HG02623 (cell line): ENCODE results near the gene LMX1B.
"Not testable (repeated sequence)": the region's sequence is repeated elsewhere in the genome, so short reads cannot be mapped to it uniquely, and the experiment has no call there.

ENCODE experiments used
- ATAC-seq: cut with Tn5 transposase; IDR thresholded peaks from one replicate; pipeline ENCODE4 v1.9.1; 2021; ENCODE audit warnings: moderate library complexity; ENCODE audit not compliant: unreplicated experiment

The LMX1B gene

DNA sequence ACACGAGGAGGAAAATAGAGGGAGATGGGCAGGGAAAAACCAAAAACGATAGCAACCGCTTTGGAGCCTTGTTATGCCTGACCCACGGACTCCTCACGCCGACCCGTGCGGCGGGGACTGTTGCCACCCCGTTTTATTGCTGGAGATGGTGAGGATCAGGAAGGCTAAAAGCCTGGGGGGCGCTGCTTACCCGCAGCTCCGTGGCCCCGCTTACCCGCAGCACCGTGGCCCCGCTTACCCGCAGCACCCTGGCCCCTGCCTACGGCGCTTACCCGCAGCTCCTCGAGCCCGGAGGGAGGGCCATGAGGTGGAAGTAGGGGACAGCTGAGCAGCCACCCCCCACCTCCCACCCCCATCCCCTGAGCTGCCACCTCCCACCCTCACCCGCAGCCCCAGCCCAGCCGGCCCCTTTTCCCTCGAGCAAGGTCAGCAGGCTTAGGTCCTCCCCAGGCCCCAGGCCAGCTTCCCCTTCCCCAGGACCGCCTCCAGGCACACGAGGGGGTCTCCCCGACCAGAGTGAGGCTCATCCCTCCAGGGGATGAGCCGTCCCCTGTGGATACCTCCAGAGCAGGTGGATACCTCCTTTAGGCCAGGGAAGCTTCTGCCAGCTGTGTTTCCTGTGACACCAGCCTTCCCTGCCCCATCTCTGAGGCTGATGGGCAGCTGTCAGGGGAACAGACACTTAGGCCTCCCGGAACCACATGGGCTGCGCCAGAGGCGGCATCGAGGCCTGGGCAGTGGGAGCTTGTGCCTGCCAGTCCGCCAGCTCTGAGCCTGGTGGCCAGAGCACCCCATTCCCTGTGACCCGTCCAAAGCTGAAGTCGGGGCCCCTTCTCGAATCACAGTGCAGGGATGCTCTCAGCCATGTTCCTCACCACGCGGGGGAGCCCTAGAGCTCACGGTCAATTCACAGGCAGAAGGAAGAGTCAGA lies 92.3 kb downstream of the LMX1B start:
- no peak for ATAC-seq

DNA sequence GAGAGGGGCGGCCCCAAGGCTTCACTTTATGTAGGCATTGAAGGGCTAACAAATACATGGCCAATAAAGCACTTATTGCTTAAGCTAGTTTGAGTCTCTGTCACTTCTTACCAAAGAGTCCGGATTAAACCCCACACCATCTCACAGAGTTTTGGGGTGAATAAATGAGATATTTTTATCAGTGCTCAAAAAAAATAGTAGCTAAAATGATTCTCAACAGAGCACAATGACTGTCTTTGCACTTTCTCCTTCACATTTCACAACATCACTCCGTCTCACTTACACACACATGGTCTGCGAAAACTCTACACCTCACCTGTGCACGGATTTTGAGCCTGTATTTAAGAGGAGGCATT lies 92.9 kb downstream of the LMX1B start:
- no peak for ATAC-seq

DNA sequence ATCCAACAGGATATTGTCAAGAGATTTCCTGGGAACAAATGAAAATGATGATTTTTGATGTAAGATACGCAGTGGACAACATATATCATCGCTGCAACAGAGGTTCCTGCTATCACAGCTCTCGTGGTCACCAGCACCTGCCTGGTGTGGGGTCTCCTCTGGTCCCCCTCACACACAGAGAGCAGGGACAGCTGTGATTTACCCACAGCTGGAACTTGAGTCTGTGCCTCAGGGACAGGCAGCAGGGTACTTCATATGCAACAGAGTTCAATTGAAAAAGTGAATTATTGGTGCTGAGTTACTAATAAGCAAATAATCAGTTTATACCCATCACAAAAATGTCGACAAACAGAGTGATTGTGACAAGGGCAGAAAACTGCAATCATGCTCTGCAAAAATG lies 93.4 kb downstream of the LMX1B start:
- ATAC-seq: no peak

DNA sequence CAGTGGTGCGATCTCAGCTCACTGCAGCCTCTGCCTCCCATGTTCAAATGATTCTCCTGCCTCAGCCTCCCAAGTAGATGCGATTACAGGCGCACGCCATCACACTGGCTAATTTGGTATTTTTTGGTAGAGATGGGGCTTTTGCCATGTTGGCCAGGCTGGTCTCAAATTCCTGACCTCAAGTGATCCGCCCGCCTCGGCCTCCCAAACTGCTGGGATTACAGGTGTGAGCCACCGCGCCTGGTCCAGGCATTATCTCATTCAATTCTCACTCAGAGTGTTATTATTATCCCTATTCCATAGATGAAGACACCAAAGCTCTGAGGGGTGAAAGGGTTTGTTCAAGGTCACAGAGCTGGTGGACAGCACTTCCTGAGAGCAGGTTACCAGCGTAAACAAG lies 94.0 kb downstream of the LMX1B start:
- ATAC-seq: not testable (repeated sequence)

DNA sequence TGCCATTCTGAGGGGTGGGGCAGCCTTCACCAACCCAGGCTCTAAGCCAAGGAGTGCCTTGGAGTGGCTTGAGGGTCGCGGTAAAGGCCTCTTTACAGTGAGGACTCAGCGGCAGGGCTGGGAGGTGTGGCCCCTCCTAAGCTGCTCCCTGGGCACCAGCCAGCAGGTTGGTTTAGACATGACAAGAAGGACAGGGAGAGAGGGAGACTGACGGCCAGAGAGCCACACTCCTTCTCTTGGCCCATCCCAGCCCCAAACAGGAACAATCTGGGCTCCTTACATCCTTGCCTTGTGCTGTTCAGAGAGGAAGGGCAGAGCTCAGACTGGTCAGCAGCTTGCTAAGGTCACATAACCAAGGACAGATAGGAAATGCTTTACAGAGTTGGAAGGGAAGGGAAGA lies 94.5 kb downstream of the LMX1B start:
- ATAC-seq: no peak

DNA sequence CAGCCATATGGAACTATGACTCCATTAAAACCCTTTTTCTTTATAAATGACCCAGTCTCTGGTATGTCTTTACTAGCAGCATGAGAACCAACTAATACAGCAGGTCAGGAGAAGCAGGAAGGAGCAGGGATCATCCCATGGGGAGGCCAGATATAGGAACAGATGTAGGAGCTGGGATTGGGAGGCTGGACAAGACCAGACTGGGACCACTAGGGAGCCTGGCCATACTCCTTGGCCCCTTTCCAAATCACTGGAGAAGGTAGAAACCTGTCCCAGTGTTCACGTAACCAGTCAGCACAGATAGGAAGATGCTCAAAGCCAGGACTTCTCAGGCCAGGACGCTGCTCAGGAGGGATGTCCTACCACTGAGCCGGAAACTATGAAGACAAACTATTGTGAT lies 95.5 kb downstream of the LMX1B start:
- ATAC-seq: no peak

DNA sequence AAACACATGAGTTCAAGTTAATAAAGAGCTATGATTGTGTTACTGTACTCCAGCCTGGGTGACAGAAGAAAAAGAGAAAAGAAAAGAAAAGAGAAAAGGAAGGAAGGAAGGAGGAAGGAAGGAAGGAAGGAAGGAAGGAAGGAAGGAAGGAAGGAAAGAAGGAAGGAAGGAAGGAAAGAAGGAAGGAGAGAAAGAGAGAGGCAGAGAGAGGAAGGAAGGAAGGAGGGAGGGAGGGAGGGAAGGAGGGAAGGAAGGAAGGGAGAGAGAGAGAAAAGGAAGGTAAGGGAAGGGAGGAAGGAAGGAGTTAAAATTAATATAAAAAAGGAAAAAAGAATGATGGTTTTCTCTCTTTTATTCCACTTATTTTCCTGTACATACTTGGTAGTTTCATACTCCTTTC lies 101.7 kb downstream of the LMX1B start:
- no peak for ATAC-seq

DNA sequence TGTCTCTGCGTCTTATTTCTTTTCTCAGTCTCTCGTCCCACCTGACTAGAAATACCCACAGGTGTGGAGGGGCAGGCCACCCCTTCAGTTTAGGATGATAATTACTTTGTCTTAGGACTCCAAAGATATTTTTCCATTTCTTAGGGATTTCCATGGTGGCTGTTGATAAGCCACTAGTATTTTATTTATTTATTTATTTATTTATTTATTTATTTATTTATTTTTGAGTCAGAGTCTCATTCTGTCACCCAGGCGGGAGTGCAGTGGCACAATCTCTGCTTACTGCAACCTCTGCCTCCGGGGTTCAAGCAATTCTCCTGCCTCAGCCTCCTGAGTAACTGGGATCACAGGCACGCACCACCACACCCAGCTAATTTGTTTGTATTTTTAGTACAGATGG lies 103.7 kb downstream of the LMX1B start:
- ATAC-seq: not testable (repeated sequence)

DNA sequence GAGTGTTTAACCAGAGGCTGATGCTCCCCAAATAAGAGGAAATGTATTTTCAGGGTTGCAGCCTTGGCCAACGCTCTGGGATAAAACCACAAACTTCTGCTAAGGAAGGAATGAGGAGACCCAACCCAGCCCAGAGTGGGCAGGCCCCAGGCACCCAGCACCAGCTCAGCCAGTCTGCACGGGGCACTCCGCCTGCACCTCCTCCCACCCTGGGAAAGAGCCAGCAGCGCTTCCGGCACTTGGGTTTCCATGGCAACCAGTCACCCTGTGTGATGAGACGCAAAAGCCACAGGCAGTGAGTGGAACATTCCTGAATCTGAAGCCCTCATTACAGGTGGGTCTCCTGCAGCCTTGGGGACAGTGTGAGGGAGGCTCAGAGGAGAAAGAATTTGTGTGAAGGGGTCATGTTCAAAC lies 105.9 kb downstream of the LMX1B start:
- ATAC-seq: peak; percentile 38

DNA sequence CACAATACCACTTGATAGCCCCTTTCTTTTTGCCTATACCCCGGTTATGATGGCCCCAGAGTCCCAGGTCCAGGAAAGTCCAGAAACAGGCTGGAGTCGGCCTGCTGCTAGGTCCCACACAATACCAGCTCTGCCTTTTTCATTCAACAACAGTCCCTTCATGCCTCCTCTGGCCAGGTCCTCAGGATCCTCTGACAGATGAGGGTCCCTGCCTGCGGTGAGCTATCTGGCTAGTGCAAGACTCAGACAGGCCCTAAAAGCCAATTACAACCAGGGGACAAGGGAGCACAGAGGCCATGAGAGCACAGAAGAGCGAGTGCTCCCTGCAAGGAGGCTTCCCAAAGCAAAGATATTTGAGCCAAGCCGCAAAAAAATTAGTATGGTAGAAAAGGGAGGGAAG lies 106.3 kb downstream of the LMX1B start:
- ATAC-seq: no peak

DNA sequence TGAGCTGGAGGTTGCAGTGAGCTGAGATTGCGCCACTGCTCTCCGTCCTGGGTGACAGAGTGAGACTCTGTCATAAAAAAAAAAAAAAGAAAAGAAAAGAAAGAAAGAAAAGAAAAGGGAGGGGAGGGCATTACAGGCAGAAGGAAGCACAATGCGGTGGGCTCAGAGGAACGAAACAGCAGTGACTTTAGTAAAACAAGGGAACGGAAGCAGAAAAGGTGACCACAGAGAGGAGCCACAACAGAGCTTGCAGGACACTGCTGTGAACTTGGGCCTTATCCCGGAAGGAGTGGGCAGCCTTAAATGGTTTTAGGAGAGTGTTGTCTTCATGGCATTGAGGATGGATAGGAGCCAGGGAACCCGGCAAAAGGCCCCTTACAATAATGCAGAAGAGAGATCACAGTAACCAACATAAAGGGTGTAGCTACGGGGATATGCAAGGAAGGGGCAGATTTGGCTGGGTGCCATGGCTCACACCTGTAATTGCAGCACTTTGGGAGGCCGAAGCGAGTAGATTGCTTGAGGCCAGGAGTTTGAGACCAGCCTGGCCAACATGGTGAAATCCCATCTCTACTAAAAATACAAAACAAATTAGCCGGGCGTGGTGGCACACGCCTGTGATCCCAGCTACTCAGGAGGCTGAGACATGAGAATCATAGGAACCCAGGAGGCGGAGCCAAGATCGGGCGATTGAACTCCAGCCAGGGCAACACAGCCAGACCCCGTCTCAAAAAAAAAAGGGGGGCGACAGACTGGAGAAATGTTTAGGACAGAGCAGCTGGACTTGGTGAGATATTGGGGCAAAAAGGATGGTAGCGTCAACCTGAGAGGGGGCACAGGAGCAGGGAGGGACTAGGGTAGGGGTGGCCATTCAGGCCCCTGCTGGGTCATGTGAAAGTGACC lies 107.2 kb downstream of the LMX1B start:
- ATAC-seq: no peak

DNA sequence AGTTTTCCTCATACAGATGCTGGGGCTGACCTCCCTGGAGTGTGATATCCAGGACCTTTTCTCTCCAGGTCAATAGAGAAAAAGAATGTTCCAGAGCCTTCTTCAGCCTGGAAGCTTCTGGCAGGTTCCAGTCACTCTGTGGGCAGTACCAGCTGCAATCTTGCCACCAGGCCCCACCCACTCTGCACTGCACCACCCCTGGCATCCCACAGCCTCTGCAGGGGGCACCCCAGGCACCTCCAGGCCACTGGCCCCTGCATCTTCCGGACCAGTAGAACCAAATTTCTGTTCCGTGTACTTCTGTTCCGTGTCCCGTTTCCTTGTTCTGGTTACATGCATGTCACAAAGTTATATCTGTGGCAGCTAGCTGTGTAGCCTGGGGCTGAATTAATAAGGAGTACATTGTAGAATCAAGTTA lies 107.8 kb downstream of the LMX1B start:
- ATAC-seq: no peak

DNA sequence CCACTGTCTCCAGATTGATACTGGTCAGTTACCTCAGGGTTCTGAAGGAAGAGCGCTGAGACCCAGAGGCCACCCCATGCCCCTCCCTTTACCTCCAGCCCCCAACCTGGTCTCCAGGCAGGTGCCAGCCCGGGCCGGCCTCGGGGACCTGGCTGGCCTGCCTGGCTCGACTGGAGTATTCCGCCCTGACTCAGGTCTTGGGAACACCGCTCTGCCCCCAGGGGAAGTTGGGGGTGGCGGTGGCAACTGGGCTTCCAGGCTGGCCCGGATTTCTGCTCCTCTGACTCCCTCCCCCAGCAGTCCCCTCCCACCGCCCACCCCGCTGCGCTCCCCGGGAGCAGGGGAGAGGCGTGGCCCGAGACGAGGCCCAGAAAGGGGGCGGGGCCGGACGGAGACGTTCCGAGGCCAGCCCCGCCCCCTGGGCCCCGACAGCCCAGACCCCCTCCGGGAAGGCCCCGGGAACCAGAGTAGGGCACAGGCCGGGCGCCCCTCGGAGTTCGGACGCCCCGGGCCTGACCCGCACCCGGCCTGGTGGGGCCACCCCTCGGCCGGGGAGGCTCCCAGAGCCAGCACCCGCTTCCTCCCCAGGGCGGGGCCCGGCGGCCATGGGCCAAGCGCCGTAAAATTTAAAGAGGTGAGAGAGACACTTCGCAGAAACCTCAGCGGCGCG lies 108.7 kb downstream of the LMX1B start:
- peak; percentile 66 for ATAC-seq

DNA sequence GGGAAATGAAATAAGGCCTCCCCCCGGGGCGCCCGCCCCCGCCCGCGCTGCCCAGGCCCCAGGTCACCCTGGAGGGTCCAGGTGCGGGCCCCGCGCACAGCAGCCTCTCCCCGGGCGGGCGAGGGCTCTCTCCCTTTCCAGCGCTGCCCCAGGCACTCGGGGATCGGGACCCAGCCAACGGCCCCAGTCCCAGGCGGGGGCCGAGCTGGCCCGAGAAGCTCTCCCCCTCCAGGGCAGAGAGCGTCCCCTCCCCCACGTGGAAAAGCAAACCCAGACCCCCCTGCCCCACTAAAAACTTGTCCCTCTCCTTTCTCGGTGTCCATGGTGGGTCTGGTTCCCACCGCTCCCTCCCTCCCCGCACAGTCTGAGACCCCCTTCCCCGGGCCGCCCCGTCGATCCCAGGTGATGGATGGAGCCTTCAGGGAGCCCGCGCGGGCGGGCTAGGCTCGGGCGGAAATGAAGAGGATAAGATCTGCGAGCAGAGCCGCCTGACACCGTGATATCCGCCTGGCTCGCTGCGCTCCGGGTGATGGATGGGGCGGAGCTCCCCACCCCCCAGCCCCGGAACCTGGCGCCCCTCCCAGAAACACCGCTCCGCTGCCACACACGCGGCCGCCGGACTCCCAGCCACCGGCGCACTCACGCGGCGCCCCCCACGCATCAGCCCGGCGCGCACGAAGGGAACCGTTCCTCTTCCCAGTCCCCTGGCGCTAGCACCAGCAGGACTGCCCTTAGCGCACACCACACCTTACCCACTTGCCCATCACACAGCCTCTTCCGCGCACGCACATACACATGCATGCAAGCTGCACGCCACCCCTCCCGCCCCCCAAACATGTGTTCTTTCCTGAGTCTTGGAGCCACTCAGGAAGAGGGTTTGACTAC lies 109.4 kb downstream of the LMX1B start:
- ATAC-seq: peak; percentile 36

DNA sequence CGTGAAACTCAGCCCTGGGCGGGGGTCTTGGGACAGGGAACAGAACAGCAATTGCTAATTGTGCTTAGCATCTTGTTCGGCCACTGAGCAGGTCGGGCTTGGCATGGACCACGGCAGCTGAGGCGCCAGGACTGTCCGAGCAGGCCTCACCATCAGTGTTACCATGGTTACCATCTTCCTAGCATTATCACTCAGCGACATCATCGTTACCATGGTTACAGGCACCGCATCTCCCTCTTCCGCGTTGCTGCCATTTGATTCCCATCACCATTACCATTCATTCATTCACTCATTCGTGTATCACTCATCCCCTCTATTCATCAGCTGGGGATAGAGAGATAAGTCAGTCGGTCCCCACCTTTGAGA lies 110.1 kb downstream of the LMX1B start:
- no peak for ATAC-seq

DNA sequence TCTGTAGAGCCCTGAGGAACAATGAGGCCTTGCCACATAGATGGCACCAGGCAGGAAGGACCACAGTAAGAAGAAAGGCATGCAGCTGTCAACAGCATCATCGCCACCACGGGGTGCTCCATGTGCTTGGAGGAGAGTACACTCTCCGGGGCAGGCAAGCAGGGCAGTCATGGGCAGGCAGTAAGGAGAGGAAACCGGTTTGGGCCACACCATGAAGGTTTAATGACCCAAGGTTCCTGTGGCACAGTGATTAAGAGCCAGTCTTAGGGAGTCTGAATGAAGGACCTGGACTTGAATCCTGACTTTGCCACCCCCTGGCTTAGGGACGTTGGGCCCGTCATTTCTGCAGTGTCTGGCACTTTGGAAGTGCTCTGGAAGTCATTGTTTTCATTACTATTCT lies 110.5 kb downstream of the LMX1B start:
- no peak for ATAC-seq

DNA sequence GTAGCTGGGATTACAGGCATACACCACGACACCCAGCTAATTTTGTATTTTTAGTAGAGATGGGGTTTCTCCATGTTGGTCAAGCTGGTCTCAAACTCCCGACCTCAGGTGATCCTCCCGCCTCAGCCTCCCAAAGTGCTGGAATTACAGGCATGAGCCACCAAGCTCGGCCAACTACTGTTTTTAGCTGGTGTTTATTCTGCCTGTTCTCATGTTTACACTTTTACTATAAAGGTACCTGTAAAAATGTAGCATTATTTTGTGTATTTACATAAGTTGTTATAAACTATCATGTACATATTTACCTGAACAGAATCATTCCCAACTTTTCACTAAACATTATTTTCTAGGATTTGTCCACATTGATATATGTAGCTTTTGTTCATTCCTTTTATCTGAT lies 111.8 kb downstream of the LMX1B start:
- ATAC-seq: not testable (repeated sequence)

DNA sequence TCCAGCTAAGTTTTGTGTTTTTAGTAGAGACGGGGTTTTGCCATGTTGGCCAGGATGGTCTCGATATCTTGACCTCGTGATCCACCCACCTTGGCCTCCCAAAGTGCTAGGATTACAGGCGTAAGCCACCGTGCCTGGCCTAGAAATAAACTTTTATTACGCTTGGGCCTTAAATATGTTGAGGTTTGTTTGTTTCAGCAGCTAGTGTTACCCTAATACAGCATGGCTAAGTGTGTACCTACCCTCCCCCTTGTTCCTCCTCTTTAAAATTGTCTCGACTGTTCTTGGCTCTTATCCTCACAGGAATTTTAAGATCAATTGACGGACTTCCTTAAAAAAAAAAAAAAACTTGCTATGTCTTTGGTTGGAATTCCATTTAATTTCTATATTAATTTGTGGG lies 114.5 kb downstream of the LMX1B start:
- not testable (repeated sequence) for ATAC-seq

DNA sequence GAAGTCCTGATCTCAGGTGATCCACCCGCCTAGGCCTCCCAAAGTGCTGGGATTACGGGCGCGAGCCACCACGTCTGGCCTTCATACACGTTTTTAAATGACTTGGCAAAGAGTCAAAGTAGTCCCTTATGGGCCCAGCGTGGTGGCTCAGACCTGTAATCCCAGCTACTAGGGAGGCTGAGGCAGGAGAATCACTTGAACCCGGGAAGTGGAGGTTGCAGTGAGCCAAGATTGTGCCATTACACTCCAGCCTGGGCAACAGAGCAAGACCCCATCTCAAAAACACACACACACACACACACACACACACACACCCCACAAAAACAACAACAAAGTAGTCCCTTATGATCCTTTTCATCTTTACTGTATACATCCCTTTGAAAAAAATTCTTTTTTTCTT lies 116.9 kb downstream of the LMX1B start:
- not testable (repeated sequence) for ATAC-seq

DNA sequence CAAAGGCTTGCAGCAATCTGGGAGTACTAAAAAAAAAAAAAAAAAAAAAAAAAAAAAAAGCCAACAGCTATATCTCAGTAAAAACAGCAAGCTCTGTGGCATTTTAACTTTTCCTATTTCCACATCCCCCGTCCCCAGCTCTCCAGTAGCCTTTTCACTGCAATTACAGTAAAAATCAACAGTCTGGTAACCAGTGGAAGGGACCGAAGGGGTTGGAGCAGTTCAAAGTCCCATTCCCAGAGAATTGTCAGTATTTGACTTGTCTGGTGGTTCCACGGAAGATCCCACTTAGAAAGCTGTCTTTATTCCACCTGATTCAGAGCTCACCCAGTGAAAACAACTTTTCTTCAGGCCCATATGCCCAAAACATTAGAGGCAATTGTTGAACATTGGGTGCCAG lies 119.3 kb downstream of the LMX1B start:
- no peak for ATAC-seq
